IMR-90 (cell line): ENCODE results near the gene RAD51B. TPM values are rescaled to one million over a fixed set of nuclear protein-coding genes. Genes with fewer than 3 reads are reported as not detected.

Experiments
- ATAC-seq: fragments of 200-7000 bp; cut with Tn5 transposase; 2 replicates; pipeline ENCODE4 v1.9.1; 2020; ENCODE audit warnings: low read depth, mild to moderate bottlenecking, moderate library complexity
- BruUV-seq: library from RNA; stranded (reverse); fragments of 400-500 nt; replicated peaks from 2 replicates; lab custom pipeline; 2021; lab: Mats Ljungman, UMichigan
- CTCF ChIA-PET: fragments of 300-600 bp; formaldehyde crosslinking; extraction: SDS; loops from one replicate; lab custom pipeline; 2021; ENCODE audit warnings: antibody characterized with exemption; lab: Yijun Ruan, JAX
- POLR2A ChIA-PET: fragments of 300-600 bp; sonication (Branson Sonifier 250); formaldehyde crosslinking; loops from one replicate; lab custom pipeline; 2022; ENCODE audit warnings: antibody characterized with exemption; ENCODE audit not compliant: unreplicated experiment; lab: Charles Lee
- DNase-seq: peaks from one replicate; pipeline ENCODE4 v3.0.0; 2013
- H2AFZ ChIP-seq: replicated peaks from 2 replicates; pipeline ENCODE3; 2013; ENCODE audit warnings: low read length, mild to moderate bottlenecking; ENCODE audit not compliant: poor library complexity
- H2AK5ac ChIP-seq: 2 replicates; pipeline ENCODE4 v1.6.1; 2013; ENCODE audit warnings: low read depth, low read length, inconsistent platforms
- H2AK9ac ChIP-seq: replicated peaks from 2 replicates; pipeline ENCODE3; 2013; ENCODE audit warnings: mild to moderate bottlenecking, low read depth, low read length, moderate library complexity; ENCODE audit not compliant: poor library complexity
- H2BK120ac ChIP-seq: 2 replicates; pipeline ENCODE4 v1.6.1; 2013; ENCODE audit warnings: low read depth, low read length, inconsistent platforms
- H2BK15ac ChIP-seq: 3 replicates; pipeline ENCODE4 v1.6.1; 2013; ENCODE audit warnings: low read depth, low read length, inconsistent platforms
- H2BK20ac ChIP-seq: 2 replicates; pipeline ENCODE4 v1.6.1; 2013; ENCODE audit warnings: low read depth, mild to moderate bottlenecking, inconsistent platforms, low read length, moderate library complexity
- H2BK5ac ChIP-seq: 2 replicates; pipeline ENCODE4 v1.6.1; 2013; ENCODE audit warnings: mild to moderate bottlenecking, low read depth, low read length, inconsistent platforms; ENCODE audit not compliant: poor library complexity, severe bottlenecking
- H3K14ac ChIP-seq: replicated peaks from 2 replicates; pipeline ENCODE4 v1.6.1; 2013; ENCODE audit warnings: low read depth, low read length, inconsistent platforms
- H3K18ac ChIP-seq: 2 replicates; pipeline ENCODE4 v1.6.1; 2013; ENCODE audit warnings: low read depth, low read length, control low read depth
- H3K23ac ChIP-seq: 2 replicates; pipeline ENCODE4 v1.6.1; 2013; ENCODE audit warnings: low read depth, low read length, inconsistent platforms
- H3K27ac ChIP-seq: 2 replicates; pipeline ENCODE4 v1.5.1; 2013; ENCODE audit warnings: mild to moderate bottlenecking, control low read depth, low read length; ENCODE audit not compliant: insufficient read depth
- H3K27me3 ChIP-seq: 2 replicates; pipeline ENCODE4 v1.6.1; 2013; ENCODE audit warnings: low read length; ENCODE audit not compliant: control insufficient read depth, insufficient read depth
- H3K36me3 ChIP-seq: 2 replicates; pipeline ENCODE4 v1.6.1; 2013; ENCODE audit warnings: low read length, mixed read lengths; ENCODE audit not compliant: control insufficient read depth, insufficient read depth
- H3K4ac ChIP-seq: 2 replicates; pipeline ENCODE4 v1.6.1; 2013; ENCODE audit warnings: low read depth, low read length, inconsistent platforms
- H3K4me1 ChIP-seq: 2 replicates; pipeline ENCODE4 v1.6.1; 2013; ENCODE audit warnings: low read length, mixed read lengths; ENCODE audit not compliant: control insufficient read depth, insufficient read depth
- H3K4me2 ChIP-seq: 2 replicates; pipeline ENCODE4 v1.6.1; 2013; ENCODE audit warnings: low read depth, mild to moderate bottlenecking, control low read depth, low read length, moderate library complexity
- H3K4me3 ChIP-seq: 2 replicates; pipeline ENCODE4 v1.5.1; 2013; ENCODE audit warnings: low read depth, mild to moderate bottlenecking, control low read depth, low read length, moderate library complexity; ENCODE audit not compliant: insufficient read depth
- H3K56ac ChIP-seq: 2 replicates; pipeline ENCODE4 v1.6.1; 2013; ENCODE audit warnings: low read length, inconsistent platforms; ENCODE audit not compliant: insufficient read depth; ENCODE audit errors: extremely low read depth
- H3K79me1 ChIP-seq, 2 experiments: 2 replicates each; pipeline ENCODE4 v1.6.1; 2013; ENCODE audit warnings: low read length in 2 of 2, inconsistent platforms in 1 of 2, low read depth in 1 of 2
- H3K9ac ChIP-seq: 2 replicates; pipeline ENCODE4 v1.6.1; 2013; ENCODE audit warnings: low read depth, low read length, control low read depth
- H3K9me1 ChIP-seq: 2 replicates; pipeline ENCODE4 v1.6.1; 2013; ENCODE audit warnings: low read length, inconsistent platforms; ENCODE audit not compliant: insufficient read depth
- H3K9me3 ChIP-seq: 2 replicates; pipeline ENCODE4 v1.6.1; 2013; ENCODE audit warnings: low read length; ENCODE audit not compliant: control insufficient read depth, insufficient read depth
- H4K20me1 ChIP-seq: 2 replicates; pipeline ENCODE4 v1.6.1; 2013; ENCODE audit warnings: low read length, inconsistent platforms; ENCODE audit not compliant: insufficient read depth
- H4K5ac ChIP-seq: 2 replicates; pipeline ENCODE4 v1.6.1; 2013; ENCODE audit warnings: mild to moderate bottlenecking, low read depth, low read length, control low read depth
- H4K8ac ChIP-seq, 2 experiments: 2 replicates each; pipeline ENCODE4 v1.6.1; 2013; ENCODE audit warnings: low read depth in 2 of 2, low read length in 2 of 2, control low read depth in 1 of 2, inconsistent platforms in 1 of 2
- H4K91ac ChIP-seq: 2 replicates; pipeline ENCODE4 v1.6.1; 2013; ENCODE audit warnings: low read depth, low read length, inconsistent platforms; ENCODE audit not compliant: insufficient read depth
- BHLHE40 ChIP-seq: fragments of 150-350 bp; IDR thresholded peaks from 2 replicates; pipeline ENCODE4 v1.6.1; 2016; ENCODE audit warnings: mild to moderate bottlenecking, low read depth, low read length
- CEBPB ChIP-seq: IDR thresholded peaks from 2 replicates; pipeline ENCODE4 v1.6.1; 2012; ENCODE audit warnings: low read depth, low read length, improper control_type of control experiment
- CHD1 ChIP-seq: IDR thresholded peaks from 2 replicates; pipeline ENCODE4 v1.6.1; 2012; ENCODE audit warnings: low read depth, low read length, improper control_type of control experiment
- CTCF ChIP-seq: conservative IDR thresholded peaks from 2 replicates; pipeline ENCODE4 v1.5.1; 2012; ENCODE audit warnings: mild to moderate bottlenecking, low read depth, low read length, improper control_type of control experiment
- ELK1 ChIP-seq: fragments of 150-350 bp; IDR thresholded peaks from 2 replicates; pipeline ENCODE4 v1.6.1; 2016; ENCODE audit warnings: low read depth, mild to moderate bottlenecking, low read length, moderate library complexity, borderline replicate concordance
- FOS ChIP-seq: fragments of 150-350 bp; IDR thresholded peaks from 2 replicates; pipeline ENCODE4 v1.6.1; 2016; ENCODE audit warnings: low read depth, low read length
- MAFK ChIP-seq: IDR thresholded peaks from 2 replicates; pipeline ENCODE4 v1.6.1; 2012; ENCODE audit warnings: low read depth, low read length, improper control_type of control experiment
- MAZ ChIP-seq: IDR thresholded peaks from 2 replicates; pipeline ENCODE4 v1.6.1; 2012; ENCODE audit warnings: low read depth, mild to moderate bottlenecking, low read length, improper control_type of control experiment, moderate library complexity, borderline replicate concordance
- MXI1 ChIP-seq: IDR thresholded peaks from 2 replicates; pipeline ENCODE4 v1.6.1; 2012; ENCODE audit warnings: low read depth, mild to moderate bottlenecking, low read length, moderate library complexity, borderline replicate concordance
- NFE2L2 ChIP-seq: fragments of 150-350 bp; IDR thresholded peaks from 2 replicates; pipeline ENCODE4 v1.6.1; 2016; ENCODE audit warnings: low read depth, mild to moderate bottlenecking, low read length
- POLR2A ChIP-seq: IDR thresholded peaks from 2 replicates; pipeline ENCODE4 v1.6.1; 2012; ENCODE audit warnings: mild to moderate bottlenecking, low read depth, low read length
- RAD21 ChIP-seq: IDR thresholded peaks from 2 replicates; pipeline ENCODE4 v1.6.1; 2012; ENCODE audit warnings: low read length, improper control_type of control experiment
- RCOR1 ChIP-seq: IDR thresholded peaks from 2 replicates; pipeline ENCODE4 v1.6.1; 2012; ENCODE audit warnings: mild to moderate bottlenecking, low read length, improper control_type of control experiment; ENCODE audit not compliant: insufficient replicate concordance
- RFX5 ChIP-seq: IDR thresholded peaks from 2 replicates; pipeline ENCODE4 v1.8.0; 2012; ENCODE audit warnings: low read depth, mild to moderate bottlenecking, low read length, moderate library complexity
- SMC3 ChIP-seq: fragments of 150-350 bp; IDR thresholded peaks from 2 replicates; pipeline ENCODE4 v1.6.1; 2016; ENCODE audit warnings: low read depth, mild to moderate bottlenecking, antibody characterized with exemption, low read length, moderate library complexity
- USF2 ChIP-seq: fragments of 150-350 bp; IDR thresholded peaks from 2 replicates; pipeline ENCODE4 v1.6.1; 2017; ENCODE audit warnings: mild to moderate bottlenecking, antibody characterized with exemption, low read length, low read depth
- WGBS, 2 experiments: methylation state at CpG; one replicate each; pipeline versions ENCODE4 v1.1.5 to v1.1.7; 2013; ENCODE audit warnings: missing lambda C conversion rate in 2 of 2; ENCODE audit not compliant: insufficient read length in 1 of 2; ENCODE audit errors: extremely low coverage in 2 of 2; 5-methylcytosine and 5-hydroxymethylcytosine counted together
- dilution Hi-C: fragments of 300-500 bp; cut with HindIII; formaldehyde crosslinking; loops from one replicate; pipeline ENCODE4 v1.14.3; 2018; ENCODE audit warnings: low sequenced_read_pairs; ENCODE audit not compliant: unreplicated experiment
- in situ Hi-C: fragments of 300-500 bp; cut with MboI; formaldehyde crosslinking; loops from 3 replicates; pipeline ENCODE4 v1.14.3; 2019; ENCODE audit warnings: low sequenced_read_pairs, inconsistent platforms, mixed read lengths
- intact Hi-C: fragments of 100-400 bp; cut with micrococcal nuclease; formaldehyde crosslinking; loops from 2 replicates; pipeline ENCODE4 v1.10.0; 2022
- polyA plus RNA-seq, 3 experiments: library from polyadenylated mRNA; depleted of rRNA; stranded (reverse); fragments of >200 nt; gene quantifications; 2 replicates each; pipeline ENCODE4 v1.2.3, GENCODE V29; 2012; ENCODE audit warnings: low replicate concordance in 1 of 3
- total RNA-seq: library from RNA; depleted of rRNA; stranded (reverse); fragments of >200 nt; gene quantifications from 2 replicates; pipeline ENCODE4 v1.2.3, GENCODE V29; 2012

Gene RAD51B
- total and polyA plus RNA-seq, 2 of the 4 experiments (the other 2 are of a cell fraction): 5.1 to 18.8 TPM

- H3K4me3 ChIP-seq: no peak overlapping the region
- H4K8ac ChIP-seq: peak overlapping the region; percentile 1 to 82; a peak in 3 of 4 replicates
- no peaks in the 10 kb centered on the region for H3K36me3 ChIP-seq
- no peak overlapping the region; the same call in 1 of the 2 replicates for H3K9ac ChIP-seq
- ChIA-PET CTCF (interaction anchor here (1.0 kb wide), 1 partner anchor 39 kb away, joined by 4 read pairs; no protein-coding TSS in a partner anchor), POLR2A (interaction anchor here (1.0 kb wide), 1 partner anchor 102 kb away, joined by 5 read pairs; no protein-coding TSS in a partner anchor)
- H3K14ac ChIP-seq: peak overlapping the region; percentile 89
- dilution Hi-C loops: no loop called here
- H3K27me3 ChIP-seq: no peaks in the 10 kb centered on the region
- in situ Hi-C loops: no loop called here
- peak overlapping the region; percentile 11; the same call in 1 of the 2 replicates for H4K5ac ChIP-seq
- peak overlapping the region; percentile 95 for H2AK5ac ChIP-seq
- peak overlapping the region; percentile 79 for H2BK20ac ChIP-seq
- H3K23ac ChIP-seq: peak overlapping the region; percentile 77
- H4K91ac ChIP-seq: peak overlapping the region; percentile 81
- peak overlapping the region; percentile 23 for H2BK5ac ChIP-seq
- WGBS, 2 experiments: no CpG with 5 or more reads among the region's 5 CpGs
- ATAC-seq (no peak), DNase-seq (no peak)
- peak overlapping the region; percentile 94 for H2AK9ac ChIP-seq
- peaks cover 33% of the 10 kb centered on the region for H3K9me1 ChIP-seq
- BruUV-seq: no TSS peak
- no peaks in the 10 kb centered on the region for H4K20me1 ChIP-seq
- H3K18ac ChIP-seq: peak overlapping the region; percentile 31; the same call in 1 of the 2 replicates
- no peak overlapping the region for H3K56ac ChIP-seq
- H3K4ac ChIP-seq: peak overlapping the region; percentile 76
- peak overlapping the region; percentile 46; the same call in 2 of the 3 replicates for H2BK15ac ChIP-seq
- H2BK120ac ChIP-seq: peak overlapping the region; percentile 92
- no peaks in the 10 kb centered on the region for H3K9me3 ChIP-seq
- intact Hi-C loops: loop anchor here (5.0 to 10.0 kb wide), 3 partner anchors 145 to 442 kb away; no protein-coding TSS in a partner anchor
- no peak overlapping the region for H3K4me2 ChIP-seq
- no peak overlapping the region for H3K27ac ChIP-seq
- H3K79me1 ChIP-seq: peaks cover 0 to 23% of the 10 kb centered on the region in 2 experiments; a peak in 1 of 4 replicates
- no peak for TF ChIP-seq POLR2A
- TF ChIP-seq MAZ: no peak
- TF ChIP-seq RFX5: no peak
- TF ChIP-seq RCOR1: no peak
- TF ChIP-seq SMC3: no peak
- no peak for TF ChIP-seq MAFK
- no peak for TF ChIP-seq MXI1
- TF ChIP-seq CEBPB: no peak
- no peak for TF ChIP-seq CHD1
- TF ChIP-seq ELK1: no peak
- no peak for TF ChIP-seq USF2
- no peak for TF ChIP-seq FOS
- TF ChIP-seq BHLHE40: no peak
- no peak for TF ChIP-seq RAD21
- no peak for TF ChIP-seq NFE2L2
- TF ChIP-seq CTCF: no peak
- H3K4me1 ChIP-seq: peaks cover 43% of the 10 kb centered on the region
- peak overlapping the region; percentile 69 for H2AFZ ChIP-seq
Observed at GRCh38 chr14:68689511-68689910, 869.9 kb downstream of the RAD51B start.
